ENCODE results near the gene SLC17A9. TPM values are rescaled to one million over a fixed set of nuclear protein-coding genes. Genes with fewer than 3 reads are reported as not detected.

Gene SLC17A9
- total and polyA plus RNA-seq, 11 donors = 0.16 to 6.6 (median 0.85) TPM

- TF ChIP-seq POLR2A (IDR thresholded peaks at IDR 0.05) (peak in 1 of 2 donors; percentile 64), CTCF (IDR thresholded peaks at IDR 0.05) (peak in 11 of 12 donors; percentile 69 to 95 (median 81))
- 1 to 3% (median 2%) methylated on average over 43 to 92 of the region's 92 CpGs for WGBS, 4 donors
Measured at GRCh38 chr20:62926229-62927127, 26.0 kb upstream of the SLC17A9 start, which contains the start of gene DIDO1. Gene DIDO1 (minus strand): TSS chr20:62926505.

GRCh38 chr20:62927128-62927705 lies 25.3 kb upstream of the SLC17A9 start:
- no peaks in the 10 kb centered on the region for H3K27me3 ChIP-seq
- peaks cover 12 to 78% (median 58%) of the 10 kb centered on the region in 12 donors for H3K4me1 ChIP-seq
- intact Hi-C loops (cut with DNase I) = loop anchor here in 4 of 10 donors (5.0 to 10.0 kb wide), 3 partner anchors 50 to 65 kb away; partner anchors contain the start of gene TCFL5 (in 1 of the 4)
- 70 to 80% (median 76%) methylated on average over 10 to 12 of the region's 12 CpGs for WGBS, 4 donors
- DNase-seq (no peak), ATAC-seq (no peak)
- no peaks in the 10 kb centered on the region for H3K9me3 ChIP-seq
- peak overlapping the region in 10 of 12 donors; percentile 77 to 98 (median 94) for H3K4me3 ChIP-seq
- TF ChIP-seq POLR2A (IDR thresholded peaks at IDR 0.05) = no peak
- TF ChIP-seq CTCF (IDR thresholded peaks at IDR 0.05) = no peak
- H3K27ac ChIP-seq = peak overlapping the region in 11 of 12 donors; percentile 95 to 99 (median 98)
- no peaks in the 10 kb centered on the region for H3K36me3 ChIP-seq

More at GRCh38 chr20:62926229-62927127, 26.0 kb upstream of the SLC17A9 start, which contains the start of gene DIDO1:
- H3K27me3 ChIP-seq = no peaks in the 10 kb centered on the region
- ATAC-seq (peak; percentile 79 to 94 (median 88)), DNase-seq (peak; percentile 90 to 95 (median 93))
- H3K4me3 ChIP-seq = peak within 1 kb of the TSS; percentile 72 to 98 (median 94)
- peak within 1 kb of the TSS; percentile 95 to 99 (median 98) for H3K27ac ChIP-seq
- peaks cover 12 to 80% (median 63%) of the 10 kb centered on the region in 12 donors for H3K4me1 ChIP-seq
- H3K36me3 ChIP-seq = no peaks in the 10 kb centered on the region
- intact Hi-C loops (cut with DNase I) = loop anchor here in 4 of 10 donors (5.0 to 10.0 kb wide), 3 partner anchors 49 to 64 kb away; partner anchors contain the start of gene TCFL5 (in 1 of the 4)
- no peaks in the 10 kb centered on the region for H3K9me3 ChIP-seq

GRCh38 chr20:62928246-62928939 lies 24.1 kb upstream of the SLC17A9 start:
- intact Hi-C loops (cut with DNase I) = loop anchor here in 4 of 10 donors (5.0 to 10.0 kb wide), 3 partner anchors 51 to 66 kb away; partner anchors contain the start of gene TCFL5 (in 1 of the 4)
- Histone ChIP-seq H3K36me3 (peaks cover 0 to 5% (median 0%) of the 10 kb centered on the region in 9 donors), H3K4me1 (peaks cover 11 to 66% (median 46%) of the 10 kb centered on the region in 12 donors), H3K27me3 (no peaks in the 10 kb centered on the region), H3K27ac (peak overlapping the region; percentile 59 to 94 (median 80)), H3K9me3 (no peaks in the 10 kb centered on the region), H3K4me3 (peak overlapping the region; percentile 18 to 68 (median 54))
- DNase-seq (no peak), ATAC-seq (no peak)
- 41 to 60% (median 48%) methylated on average over 14 of the region's 14 CpGs for WGBS, 4 donors
- TF ChIP-seq POLR2A (IDR thresholded peaks at IDR 0.05) = no peak
- no peak for TF ChIP-seq CTCF (IDR thresholded peaks at IDR 0.05)

Data from heart left ventricle (tissue), 16 donors.